Thoracic aorta endothelial cell (primary cell): ENCODE measurements around the gene CCS. TPM values are rescaled to one million over a fixed set of nuclear protein-coding genes. Genes with fewer than 3 reads are reported as not detected.

Experiments used
- small RNA-seq: library from RNA; depleted of rRNA; stranded (forward); fragments of <200 nt; gene quantifications from one replicate; pipeline ENCODE3, GENCODE V24; 2012
- total RNA-seq: library from RNA; depleted of rRNA; stranded (reverse); fragments of >200 nt; gene quantifications from 2 replicates; pipeline ENCODE4 v1.2.3, GENCODE V29; 2012

The CCS gene
- total RNA-seq, result 23.8 and 25.4 TPM in 2 replicates

DNA sequence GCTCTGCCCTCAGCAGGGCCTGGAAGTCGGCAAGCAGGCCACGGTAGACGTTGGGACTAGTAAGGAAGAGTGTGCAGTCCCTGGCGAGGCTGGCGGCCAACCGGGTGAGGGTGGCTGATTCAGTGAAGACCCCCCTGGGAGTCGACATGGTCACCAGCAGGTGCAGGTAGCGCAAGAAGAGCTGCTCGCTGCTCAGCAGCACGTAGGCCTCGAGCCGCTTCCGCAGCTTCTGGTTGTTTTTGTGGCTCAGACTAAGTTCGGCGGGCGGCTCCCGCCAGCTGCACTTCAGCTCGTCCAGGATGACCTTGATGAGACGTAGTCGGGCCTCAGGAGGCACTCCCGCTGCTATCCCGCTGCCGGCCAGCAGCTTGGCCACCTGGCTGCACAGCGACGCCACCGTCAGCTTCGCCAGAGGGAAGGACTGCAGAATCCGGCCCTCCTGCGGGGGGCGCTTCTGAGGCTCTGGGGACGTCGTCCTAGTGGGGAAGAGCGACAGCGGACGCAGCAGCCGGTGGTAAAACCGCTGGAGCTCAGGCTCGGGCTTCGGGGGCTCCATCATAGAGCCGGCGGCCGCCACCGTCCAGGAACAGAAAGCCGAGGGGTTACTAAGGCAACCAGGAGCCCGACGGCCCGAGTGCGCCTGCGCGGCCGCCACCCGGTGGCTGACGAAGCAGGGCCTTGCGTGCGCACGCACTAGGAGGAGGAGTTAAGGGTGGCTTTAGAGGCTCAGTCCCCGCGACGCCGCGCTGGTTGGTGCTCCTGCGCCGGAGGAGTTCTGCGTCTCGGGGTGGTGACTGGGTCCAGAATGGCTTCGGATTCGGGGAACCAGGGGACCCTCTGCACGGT, at the start of gene CCS, which contains the start of gene CCDC87:
TSS of gene CCS (plus strand) at position 729 of the 846 bp plus-strand sequence. CDS start at position 806, 77 bp downstream.
TSS of gene CCDC87 (minus strand) at position 607 of the 846 bp plus-strand sequence. CDS start at position 559, 48 bp downstream.

DNA sequence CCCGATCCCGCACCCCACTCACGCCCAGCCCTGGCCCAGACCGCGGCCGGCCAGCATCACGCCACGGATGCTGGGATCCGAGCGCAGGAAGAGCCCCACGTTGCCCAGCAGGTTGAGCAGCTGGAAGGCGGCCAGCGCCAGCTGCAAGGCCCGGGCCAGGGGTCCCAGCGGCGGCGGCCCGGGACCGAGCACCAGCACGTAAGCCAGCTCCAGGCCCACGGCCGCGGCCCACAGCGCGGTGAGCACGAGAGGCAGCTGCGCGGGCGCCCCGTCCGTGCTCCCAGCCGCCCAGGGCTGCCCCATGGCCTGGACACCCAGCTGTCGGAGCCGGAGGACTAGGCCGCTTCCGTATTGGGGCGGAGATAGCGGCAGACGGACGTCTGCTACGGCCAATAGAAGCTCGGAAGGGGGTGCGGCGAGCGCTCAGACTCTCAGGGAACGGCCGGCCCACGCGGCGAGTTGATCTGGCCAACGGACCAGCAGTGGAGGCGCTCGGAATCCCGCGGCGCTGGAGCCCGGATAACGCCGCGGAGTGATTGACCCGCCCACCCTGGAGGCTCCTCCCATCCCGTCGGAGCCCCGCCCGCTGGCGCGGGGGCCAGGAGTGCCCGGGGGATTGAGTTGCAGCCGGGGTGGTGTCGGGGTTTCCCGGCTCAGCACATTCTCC, 47.2 kb upstream of the CCS start, which contains the start of gene ZDHHC24:
TSS of gene ZDHHC24 (minus strand) at position 348 of the 667 bp plus-strand sequence. CDS start at position 303, 45 bp downstream.

GRCh38 chr11:66546368-66546965, 46.5 kb upstream of the CCS start, which contains the start of gene ACTN3:
ACTN3 (plus strand) TSS chr11:66546903; CDS start chr11:66546938, 35 bp downstream.

GRCh38 chr11:66568124-66568916, 24.7 kb upstream of the CCS start, which contains the start of gene CTSF:
CTSF (minus strand) TSS chr11:66568606; CDS start chr11:66568486, 120 bp downstream.

GRCh38 chr11:66616379-66617154, 23.6 kb downstream of the CCS start, which contains the start of gene RBM14:
RBM14 (plus strand) TSS chr11:66616630; CDS start chr11:66616721, 91 bp downstream.

DNA sequence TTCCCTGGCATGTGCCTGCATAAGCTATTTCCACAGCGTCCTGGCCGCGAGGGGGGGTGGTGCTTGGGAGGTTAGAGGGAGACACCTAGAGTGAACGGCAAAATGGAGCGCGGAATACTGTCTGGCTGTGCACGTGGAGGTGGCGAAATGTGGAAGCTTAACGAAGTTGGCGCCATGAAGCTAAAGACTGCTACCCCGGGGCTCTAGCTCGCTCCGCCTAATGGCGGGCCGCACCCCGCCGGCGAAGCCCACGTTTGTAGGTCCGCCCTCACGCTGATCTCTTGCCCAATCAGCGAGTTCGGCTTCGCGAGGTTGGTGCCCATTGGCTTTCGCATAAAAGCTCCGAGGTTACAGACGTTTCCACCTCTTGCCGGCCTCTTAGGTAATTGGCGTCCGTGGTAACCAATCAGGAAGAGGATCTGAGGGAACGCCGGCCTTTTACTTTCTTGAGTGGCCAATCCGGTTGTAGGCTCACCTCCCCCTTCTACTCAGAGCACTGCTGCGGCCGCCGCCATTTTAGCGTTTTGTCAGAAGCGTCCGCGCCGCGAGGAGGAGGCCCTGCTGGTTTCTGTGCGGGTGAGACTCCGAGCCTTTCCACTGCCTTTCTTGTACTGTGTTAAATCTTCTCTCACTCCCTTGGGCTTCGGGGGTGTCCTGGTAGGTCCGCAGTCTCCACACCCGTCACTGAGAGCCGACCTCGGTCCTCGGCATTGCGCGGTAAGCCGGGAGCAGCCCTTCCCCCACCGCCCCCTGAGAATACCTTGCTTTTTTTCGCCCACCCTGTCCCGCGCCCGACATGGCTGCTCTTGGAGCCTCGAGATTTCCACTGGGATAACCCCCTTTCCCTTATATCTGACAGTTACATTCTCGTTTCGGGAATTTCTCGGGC, 45.4 kb downstream of the CCS start, which contains the start of gene RBM4:
TSS of gene RBM4 (plus strand) at position 527 of the 889 bp plus-strand sequence. CDS start 1,009 bp downstream, outside the sequence.

Small RNA genes within 50 kb of the gene (small RNA-seq; reads per million reads assigned to genes)
- not detected for gene RNU4-39P

Other genes with a start within 250 kb of the CCS start
- gene BRMS1, start 248.1 kb upstream of the CCS start, total RNA-seq, result 48.9 and 61.2 TPM in 2 replicates
- 20.2 and 29.2 TPM in 2 replicates for gene B4GAT1, start 245.6 kb upstream of the CCS start, total RNA-seq
- 0.27 and 1.0 TPM in 2 replicates for gene SLC29A2, start 221.4 kb upstream of the CCS start, total RNA-seq
- not detected in 2 replicates for gene NPAS4, start 172.2 kb upstream of the CCS start, total RNA-seq
- gene MRPL11, start 154.3 kb upstream of the CCS start, total RNA-seq, result 58.7 and 65.2 TPM in 2 replicates
- 3.5 and 5.7 TPM in 2 replicates for gene PELI3, start 126.3 kb upstream of the CCS start, total RNA-seq
- gene DPP3, start 112.8 kb upstream of the CCS start, total RNA-seq, result 49.6 and 55.1 TPM in 2 replicates
- 27.9 and 34.2 TPM in 2 replicates for gene BBS1, start 82.5 kb upstream of the CCS start, total RNA-seq
- 8.9 and 12.6 TPM in 2 replicates for gene ZDHHC24, start 47.1 kb upstream of the CCS start, total RNA-seq
- under 0.01 TPM in 1 of 2 replicates, not detected in the other for gene ACTN3, start 46.3 kb upstream of the CCS start, total RNA-seq
- gene CTSF, start 24.6 kb upstream of the CCS start, total RNA-seq, result 7.4 and 10.0 TPM in 2 replicates
- 0.27 and 0.50 TPM in 2 replicates for gene CCDC87, start 122 bp upstream of the CCS start, total RNA-seq
- gene RBM14, start 23.4 kb downstream of the CCS start, total RNA-seq, result 40.0 and 55.8 TPM in 2 replicates
- gene RBM4, start 45.5 kb downstream of the CCS start, total RNA-seq, result 93.0 and 96.8 TPM in 2 replicates
- gene RBM4B, start 84.7 kb downstream of the CCS start, total RNA-seq, result 18.2 TPM in 2 replicates
- gene SPTBN2, start 136.0 kb downstream of the CCS start, total RNA-seq, result 37.2 and 40.0 TPM in 2 replicates